ENCODE data around the gene SIPA1L3. TPM values are rescaled to one million over a fixed set of nuclear protein-coding genes. Genes with fewer than 3 reads are reported as not detected.

The SIPA1L3 gene
- total and polyA plus RNA-seq, 2 experiments from 2014 or later, result 15.7 to 54.1 TPM

- Mint-ChIP-seq H3K4me3 (no peak overlapping the region), H3K4me1 (peaks cover 38% of the 10 kb centered on the region), H3K9me3 (no peaks in the 10 kb centered on the region; the same call in 2 of the 3 replicates), H3K36me3 (ENCODE audit: low read depth) (no peaks in the 10 kb centered on the region), H3K27ac (no peak overlapping the region), H3K27me3 (ENCODE audit: insufficient read depth, low read depth, poor library complexity) (peaks cover 23% of the 10 kb centered on the region)
- Histone ChIP-seq H3K36me3 (ENCODE audit: insufficient read depth) (no peaks in the 10 kb centered on the region), H3K4me2 (no peak overlapping the region), H3K4me1 (ENCODE audit: insufficient read depth) (peaks cover 37% of the 10 kb centered on the region), H3K79me2 (replicated peaks; ENCODE audit: insufficient read depth) (0 out of 2 replicates have a peak, but pooled peaks cover 3% of the 10 kb centered on the region), H2AFZ (no peak overlapping the region), H3F3A (replicated peaks; ENCODE audit: low read depth) (peaks cover 17% of the 10 kb centered on the region; the same call in 1 of the 2 replicates), H3K9me2 (ENCODE audit: insufficient read depth) (no peaks in the 10 kb centered on the region), H3K4me3 (no peak overlapping the region), H4K20me1 (replicated peaks; ENCODE audit: insufficient read depth) (no peaks in the 10 kb centered on the region), H3K27me3 (ENCODE audit: insufficient read depth) (peaks cover 8% of the 10 kb centered on the region; the same call in 1 of the 2 replicates), H3K27ac (ENCODE audit: low read depth) (no peak overlapping the region)
- no peak for ATAC-seq
- no peak for TF ChIP-seq ZNF114 (CRISPR knock-in tag; IDR thresholded peaks at IDR 0.05)
- TF ChIP-seq ZNF331 (CRISPR knock-in tag; IDR thresholded peaks at IDR 0.05; ENCODE audit: low read depth), result no peak
- no peak for TF ChIP-seq CREB1 (CRISPR knock-in tag; IDR thresholded peaks at IDR 0.05; ENCODE audit: low read depth)
- TF ChIP-seq REST (IDR thresholded peaks at IDR 0.05; ENCODE audit: unreplicated experiment), result no peak
- TF ChIP-seq NANOG (IDR thresholded peaks at IDR 0.05; ENCODE audit: borderline replicate concordance), result no peak
- no peak for TF ChIP-seq ETS1 (IDR thresholded peaks at IDR 0.05)
- no peak for TF ChIP-seq STAT1 (IDR thresholded peaks at IDR 0.05; ENCODE audit: unreplicated experiment)
- TF ChIP-seq EZH2 (IDR thresholded peaks at IDR 0.05; ENCODE audit: low read depth, unreplicated experiment), result no peak
- no peak for TF ChIP-seq ZNF462 (CRISPR knock-in tag; IDR thresholded peaks at IDR 0.05)
- TF ChIP-seq POLR2AphosphoS5 (IDR thresholded peaks at IDR 0.05; ENCODE audit: low read depth), result no peak
- TF ChIP-seq JUNB (IDR thresholded peaks at IDR 0.05; ENCODE audit: unreplicated experiment), result no peak
- no peak for TF ChIP-seq EZH2phosphoT487 (IDR thresholded peaks at IDR 0.05; ENCODE audit: unreplicated experiment)
- TF ChIP-seq CTCF (conservative IDR thresholded peaks at IDR 0.05; ENCODE audit: low read depth in 2 of 2), result no peak
- DNase-seq (ENCODE audit: low spot score), result no peak
Measured at GRCh38 chr19:38248421-38248820, 341.4 kb downstream of the SIPA1L3 start.

All from GM23338 (cell line).